ENCODE data around the gene CDK5RAP2.
"Not testable (repeated sequence)": the region's sequence is repeated elsewhere in the genome, so short reads cannot be mapped to it uniquely, and the experiment has no call there.

- TF ChIP-seq POLR2A (IDR thresholded peaks at IDR 0.05): not testable (repeated sequence)
- TF ChIP-seq, protein P1, sequence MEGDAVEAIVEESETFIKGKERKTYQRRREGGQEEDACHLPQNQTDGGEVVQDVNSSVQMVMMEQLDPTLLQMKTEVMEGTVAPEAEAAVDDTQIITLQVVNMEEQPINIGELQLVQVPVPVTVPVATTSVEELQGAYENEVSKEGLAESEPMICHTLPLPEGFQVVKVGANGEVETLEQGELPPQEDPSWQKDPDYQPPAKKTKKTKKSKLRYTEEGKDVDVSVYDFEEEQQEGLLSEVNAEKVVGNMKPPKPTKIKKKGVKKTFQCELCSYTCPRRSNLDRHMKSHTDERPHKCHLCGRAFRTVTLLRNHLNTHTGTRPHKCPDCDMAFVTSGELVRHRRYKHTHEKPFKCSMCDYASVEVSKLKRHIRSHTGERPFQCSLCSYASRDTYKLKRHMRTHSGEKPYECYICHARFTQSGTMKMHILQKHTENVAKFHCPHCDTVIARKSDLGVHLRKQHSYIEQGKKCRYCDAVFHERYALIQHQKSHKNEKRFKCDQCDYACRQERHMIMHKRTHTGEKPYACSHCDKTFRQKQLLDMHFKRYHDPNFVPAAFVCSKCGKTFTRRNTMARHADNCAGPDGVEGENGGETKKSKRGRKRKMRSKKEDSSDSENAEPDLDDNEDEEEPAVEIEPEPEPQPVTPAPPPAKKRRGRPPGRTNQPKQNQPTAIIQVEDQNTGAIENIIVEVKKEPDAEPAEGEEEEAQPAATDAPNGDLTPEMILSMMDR (IDR thresholded peaks at IDR 0.05): not testable (repeated sequence)
Observed at GRCh38 chr9:120628925-120629497, 49.0 kb upstream of the CDK5RAP2 start.
